HG03064 (cell line): ENCODE data around the gene CDO1.

ENCODE experiments used
- ATAC-seq: cut with Tn5 transposase; IDR thresholded peaks from one replicate; pipeline ENCODE4 v1.9.1; 2021; ENCODE audit warnings: low read depth; ENCODE audit not compliant: unreplicated experiment

Gene CDO1

GRCh38 chr5:115816226-115817081 lies at the start of gene CDO1:
TSS of gene CDO1 (minus strand) at chr5:115816659. CDS start at chr5:115816397, 262 bp downstream.
- ATAC-seq: peak; percentile 69

- ATAC-seq: no peak
Measured at GRCh38 chr5:115859378-115859777, 42.9 kb upstream of the CDO1 start.

- ATAC-seq: no peak
Measured at GRCh38 chr5:115858396-115858795, 41.9 kb upstream of the CDO1 start.

- ATAC-seq: no peak
Measured at GRCh38 chr5:115857626-115858349, 41.3 kb upstream of the CDO1 start.

GRCh38 chr5:115857057-115857479 lies 40.6 kb upstream of the CDO1 start:
- no peak for ATAC-seq

GRCh38 chr5:115855959-115856358 lies 39.5 kb upstream of the CDO1 start:
- ATAC-seq: no peak

GRCh38 chr5:115854139-115854538 lies 37.7 kb upstream of the CDO1 start:
- ATAC-seq: no peak

GRCh38 chr5:115850744-115851416 lies 34.4 kb upstream of the CDO1 start:
- no peak for ATAC-seq

- ATAC-seq: no peak
Measured at GRCh38 chr5:115849258-115849798, 32.9 kb upstream of the CDO1 start.

- no peak for ATAC-seq
Measured at GRCh38 chr5:115847290-115847689, 30.8 kb upstream of the CDO1 start.

GRCh38 chr5:115844321-115844817 lies 27.9 kb upstream of the CDO1 start:
- ATAC-seq: no peak

GRCh38 chr5:115843444-115844130 lies 27.1 kb upstream of the CDO1 start:
- no peak for ATAC-seq

- no peak for ATAC-seq
Measured at GRCh38 chr5:115842952-115843351, 26.5 kb upstream of the CDO1 start.

- peak; percentile 39 for ATAC-seq
Measured at GRCh38 chr5:115842089-115842935, 25.9 kb upstream of the CDO1 start.

GRCh38 chr5:115841382-115842088 lies 25.1 kb upstream of the CDO1 start, which contains the start of the genes AP3S1 and ATG12:
TSS of gene AP3S1 (plus strand) at chr5:115841935. CDS start at chr5:115842038, 103 bp downstream.
TSS of gene ATG12 (minus strand) at chr5:115841565. CDS start at chr5:115841552, 13 bp downstream.
- peak; percentile 74 for ATAC-seq

GRCh38 chr5:115840873-115841272 lies 24.4 kb upstream of the CDO1 start:
- ATAC-seq: no peak

- no peak for ATAC-seq
Measured at GRCh38 chr5:115838885-115839518, 22.5 kb upstream of the CDO1 start.

- ATAC-seq: no peak
Measured at GRCh38 chr5:115835481-115835880, 19.0 kb upstream of the CDO1 start.
